HG03135 (cell line): ENCODE measurements around the gene ZCCHC7.

Source experiments
- ATAC-seq: cut with Tn5 transposase; IDR thresholded peaks from one replicate; pipeline ENCODE4 v1.9.1; 2021; ENCODE audit warnings: mild to moderate bottlenecking, moderate library complexity; ENCODE audit not compliant: unreplicated experiment

Gene ZCCHC7

GRCh38 chr9:37243588-37244345, 123.4 kb downstream of the ZCCHC7 start:
- ATAC-seq = no peak

DNA sequence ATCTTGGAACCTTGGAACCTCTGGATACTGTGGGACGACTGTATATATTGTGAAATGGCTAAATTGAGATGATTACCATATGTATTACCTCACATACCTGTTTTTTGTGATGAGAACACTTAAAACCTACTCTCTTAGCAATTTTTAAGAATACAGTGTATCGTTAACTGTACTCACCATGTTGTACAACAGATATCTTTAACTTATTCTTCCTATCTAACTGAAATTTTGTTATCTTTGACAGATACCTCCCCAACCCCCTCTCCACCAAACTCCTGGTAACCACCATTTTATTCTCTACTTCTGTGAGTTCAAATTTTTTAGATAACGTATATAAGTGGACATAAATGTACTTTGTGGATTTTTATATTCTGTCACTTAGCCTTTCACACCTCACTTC, 126.5 kb downstream of the ZCCHC7 start:
- ATAC-seq = no peak

DNA sequence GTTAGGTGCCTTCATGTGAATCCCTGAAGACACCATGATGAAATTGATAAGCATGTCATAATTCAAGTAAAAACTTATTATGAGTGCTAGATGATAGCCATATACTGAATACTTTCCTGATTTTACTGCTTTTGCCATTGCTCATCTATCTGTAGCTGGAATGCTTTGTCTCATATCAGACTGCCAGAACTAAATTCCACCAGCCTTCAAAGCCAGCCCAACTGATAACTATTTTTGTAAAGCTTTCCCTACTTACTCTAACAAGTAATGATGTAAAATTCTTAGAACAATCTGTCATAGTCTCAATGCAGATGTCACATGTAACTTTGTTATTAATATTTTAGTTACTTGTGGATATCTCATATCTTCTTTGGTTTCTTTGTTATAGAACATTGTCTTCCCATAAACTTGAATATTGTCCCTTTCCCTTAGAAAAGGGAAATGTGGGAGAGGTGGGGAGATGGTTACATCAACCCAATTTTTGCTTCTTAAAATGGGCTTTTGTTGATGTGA, 128.3 kb downstream of the ZCCHC7 start:
- ATAC-seq = no peak

GRCh38 chr9:37251452-37251851, 131.1 kb downstream of the ZCCHC7 start:
- ATAC-seq = peak; percentile 75

GRCh38 chr9:37253377-37253937, 133.1 kb downstream of the ZCCHC7 start:
- no peak for ATAC-seq

GRCh38 chr9:37255187-37255586, 134.8 kb downstream of the ZCCHC7 start:
- ATAC-seq = no peak

GRCh38 chr9:37255944-37256862, 135.8 kb downstream of the ZCCHC7 start:
- no peak for ATAC-seq

- ATAC-seq = no peak
These were observed 139.6 kb downstream of the ZCCHC7 start for GRCh38 chr9:37259951-37260350.

DNA sequence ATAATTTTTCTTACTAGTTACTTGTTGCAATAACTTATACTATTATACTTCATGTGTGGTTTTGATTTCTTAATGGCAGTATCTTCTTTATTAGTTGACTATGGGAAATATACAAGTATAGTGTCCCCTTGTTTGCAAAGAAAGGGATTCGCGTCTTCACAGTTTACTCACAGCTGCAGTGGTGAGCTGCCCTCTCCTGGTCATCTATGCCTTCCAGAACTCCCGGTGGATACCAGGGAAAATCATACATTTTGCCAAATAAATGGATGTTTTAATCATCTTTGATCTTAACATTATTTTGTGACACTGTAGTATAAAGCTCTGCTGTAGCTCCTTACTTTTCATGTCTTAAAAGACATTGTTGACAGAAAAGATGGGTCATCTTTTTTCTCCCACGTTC, 142.0 kb downstream of the ZCCHC7 start:
- ATAC-seq = no peak

GRCh38 chr9:37264539-37264938, 144.2 kb downstream of the ZCCHC7 start:
- ATAC-seq = no peak

DNA sequence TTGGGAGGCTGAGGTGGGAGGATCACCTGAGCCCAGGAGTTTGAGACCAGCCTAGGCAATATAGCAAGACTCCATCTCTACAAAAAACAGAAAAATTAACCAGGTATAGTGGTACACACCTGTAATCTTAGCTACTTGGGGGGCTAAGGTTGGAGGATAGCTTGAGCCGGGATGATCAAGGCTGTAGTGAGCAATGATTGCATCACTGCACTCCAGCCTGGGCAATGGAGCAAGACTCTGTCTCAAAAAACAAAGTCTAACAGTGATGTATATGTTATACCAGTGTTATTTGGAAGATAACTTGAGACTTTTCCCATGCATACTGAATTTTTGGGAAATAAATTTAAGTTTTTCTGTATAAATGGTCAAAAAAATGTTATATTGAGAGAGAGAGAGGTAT, 146.3 kb downstream of the ZCCHC7 start:
- no peak for ATAC-seq

- ATAC-seq = no peak
These were observed 148.8 kb downstream of the ZCCHC7 start for GRCh38 chr9:37269221-37269620.

DNA sequence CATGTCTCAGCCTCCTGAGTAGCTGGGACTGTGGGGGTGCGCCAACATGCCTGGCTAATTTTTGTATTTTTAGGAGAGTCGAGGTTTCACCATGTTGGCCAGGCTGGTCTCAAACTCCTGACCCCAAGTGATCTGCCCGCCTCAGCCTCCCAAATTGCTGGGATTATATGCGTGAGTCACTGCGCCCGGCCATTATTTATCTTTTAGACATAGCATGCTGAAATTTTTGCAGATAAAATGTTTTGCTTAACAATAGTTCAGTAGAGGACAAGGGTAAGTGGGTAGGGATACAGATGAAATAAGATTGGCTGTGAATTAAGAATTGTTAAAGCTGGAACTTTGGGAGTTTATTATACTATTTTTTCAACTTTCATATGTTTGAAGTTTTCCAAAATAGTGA, 151.3 kb downstream of the ZCCHC7 start:
- ATAC-seq = no peak

DNA sequence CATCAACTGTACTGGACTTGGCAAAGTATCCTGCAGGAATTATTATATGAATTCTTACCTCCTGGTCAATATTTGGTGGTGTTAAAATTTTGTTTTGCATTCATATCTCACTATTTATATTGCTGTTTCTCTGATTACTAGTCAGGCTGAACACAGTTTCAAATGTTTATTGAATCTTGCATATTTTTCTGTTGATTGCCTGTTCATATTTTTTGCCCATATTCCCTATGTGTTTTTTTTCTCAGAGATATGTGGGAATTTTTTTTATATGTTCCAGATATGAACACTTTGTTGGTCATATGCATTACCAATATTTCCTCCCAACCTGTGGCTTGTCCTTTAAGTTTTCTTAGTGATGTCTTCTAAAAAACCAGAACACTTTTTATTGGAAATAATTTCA, 153.2 kb downstream of the ZCCHC7 start:
- no peak for ATAC-seq

DNA sequence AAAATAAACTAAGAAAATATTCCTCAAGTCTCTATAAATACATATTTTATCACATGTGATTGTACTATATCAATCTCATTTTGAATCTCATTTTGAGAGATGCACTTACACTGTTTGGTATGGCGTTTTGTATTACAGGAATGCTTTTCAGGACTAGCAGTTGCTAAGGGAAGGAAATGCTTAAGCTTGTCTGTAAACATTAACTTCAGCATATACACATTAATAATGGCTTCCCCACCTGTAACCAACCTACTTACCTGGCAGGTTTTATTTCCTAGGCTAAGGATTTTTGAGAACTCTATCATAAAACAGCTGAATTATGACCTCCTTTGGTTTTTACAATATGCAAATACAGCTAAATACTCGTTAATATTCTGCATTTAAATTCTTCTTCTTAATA, 161.2 kb downstream of the ZCCHC7 start:
- no peak for ATAC-seq

- no peak for ATAC-seq
These were observed 163.5 kb downstream of the ZCCHC7 start for GRCh38 chr9:37283730-37284325.

- no peak for ATAC-seq
These were observed 164.3 kb downstream of the ZCCHC7 start for GRCh38 chr9:37284636-37285035.

- ATAC-seq = no peak
These were observed 166.3 kb downstream of the ZCCHC7 start for GRCh38 chr9:37286530-37287175.

DNA sequence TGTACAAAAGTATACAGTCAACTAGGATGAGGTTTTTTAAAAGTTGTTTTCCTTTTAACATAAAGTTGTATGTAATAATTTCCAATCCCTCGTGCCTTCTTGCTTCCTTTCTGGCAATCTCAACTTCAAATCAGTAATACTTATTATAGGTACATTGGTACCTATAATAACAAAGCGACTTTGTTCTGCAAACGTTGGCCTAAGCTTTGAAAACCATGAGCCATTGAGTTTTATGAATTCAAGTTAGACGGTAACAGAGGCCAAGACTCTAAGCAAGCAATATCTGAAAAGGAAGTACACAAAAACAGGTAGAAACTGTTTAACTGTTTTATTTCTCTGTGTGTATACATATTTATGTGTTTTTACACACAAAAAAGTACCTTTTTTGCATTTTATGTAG, 166.9 kb downstream of the ZCCHC7 start:
- no peak for ATAC-seq

DNA sequence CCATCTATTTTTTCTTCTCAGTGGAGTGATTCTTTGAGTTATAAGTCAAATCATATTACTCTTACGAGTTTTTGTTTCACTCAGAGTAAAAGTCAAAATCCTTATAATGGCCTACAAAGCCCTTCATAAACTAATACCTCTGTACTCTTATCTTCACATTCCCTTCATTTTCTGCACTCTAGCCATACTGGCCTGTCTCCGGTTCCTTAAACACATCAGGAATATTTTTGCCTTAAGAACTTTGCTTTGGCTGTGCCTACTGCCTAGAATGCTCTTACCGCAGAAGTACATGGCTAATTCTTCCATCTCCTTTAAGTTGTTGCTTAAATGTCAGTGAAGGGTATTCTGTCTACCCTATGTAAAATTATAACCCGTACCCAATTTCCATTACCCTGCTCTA, 169.3 kb downstream of the ZCCHC7 start:
- ATAC-seq = no peak
